ENCODE data around the gene SPIN2B. TPM values are rescaled to one million over a fixed set of nuclear protein-coding genes. Genes with fewer than 3 reads are reported as not detected.
"Not testable (repeated sequence)": the region's sequence is repeated elsewhere in the genome, so short reads cannot be mapped to it uniquely, and the experiment has no call there.

The SPIN2B gene
- total RNA-seq, 1 donor from 2014 or later, result 6.9 TPM

DNA sequence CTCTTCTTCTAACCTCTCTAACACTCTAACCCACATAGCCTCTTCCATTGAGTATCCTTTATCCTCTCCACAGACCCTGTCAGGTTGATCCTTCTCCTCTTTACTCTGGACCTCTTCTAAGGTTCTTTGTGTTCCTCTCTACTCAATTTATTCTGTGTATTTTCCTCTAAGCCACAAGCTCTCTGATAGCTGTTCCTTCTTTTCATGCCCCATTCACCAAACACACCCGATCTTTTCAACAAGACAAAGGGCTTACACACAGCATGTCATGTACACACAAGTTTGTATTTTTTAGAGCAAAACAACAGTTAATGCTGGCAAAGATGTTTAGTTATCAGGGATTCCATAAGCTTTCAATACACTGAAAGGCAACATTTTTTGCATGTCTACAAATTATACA, 1.9 kb downstream of the SPIN2B start:
- DNase-seq (ENCODE audit: low spot score in 2 of 2), result no peak
- H3K9me3 ChIP-seq, result no peaks in the 10 kb centered on the region
- no peak overlapping the region for H3K4me3 ChIP-seq
- intact Hi-C loops (cut with DNase I), result loop anchor here (10.0 kb wide), 1 partner anchor 125 kb away; the partner anchor contains the start of gene SPIN3
- TF ChIP-seq, protein P1, sequence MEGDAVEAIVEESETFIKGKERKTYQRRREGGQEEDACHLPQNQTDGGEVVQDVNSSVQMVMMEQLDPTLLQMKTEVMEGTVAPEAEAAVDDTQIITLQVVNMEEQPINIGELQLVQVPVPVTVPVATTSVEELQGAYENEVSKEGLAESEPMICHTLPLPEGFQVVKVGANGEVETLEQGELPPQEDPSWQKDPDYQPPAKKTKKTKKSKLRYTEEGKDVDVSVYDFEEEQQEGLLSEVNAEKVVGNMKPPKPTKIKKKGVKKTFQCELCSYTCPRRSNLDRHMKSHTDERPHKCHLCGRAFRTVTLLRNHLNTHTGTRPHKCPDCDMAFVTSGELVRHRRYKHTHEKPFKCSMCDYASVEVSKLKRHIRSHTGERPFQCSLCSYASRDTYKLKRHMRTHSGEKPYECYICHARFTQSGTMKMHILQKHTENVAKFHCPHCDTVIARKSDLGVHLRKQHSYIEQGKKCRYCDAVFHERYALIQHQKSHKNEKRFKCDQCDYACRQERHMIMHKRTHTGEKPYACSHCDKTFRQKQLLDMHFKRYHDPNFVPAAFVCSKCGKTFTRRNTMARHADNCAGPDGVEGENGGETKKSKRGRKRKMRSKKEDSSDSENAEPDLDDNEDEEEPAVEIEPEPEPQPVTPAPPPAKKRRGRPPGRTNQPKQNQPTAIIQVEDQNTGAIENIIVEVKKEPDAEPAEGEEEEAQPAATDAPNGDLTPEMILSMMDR (IDR thresholded peaks at IDR 0.05), result no peak
- no peaks in the 10 kb centered on the region for H3K27me3 ChIP-seq
- H3K4me1 ChIP-seq, result no peaks in the 10 kb centered on the region
- H3K27ac ChIP-seq, result no peak overlapping the region
- no peaks in the 10 kb centered on the region for H3K36me3 ChIP-seq

DNA sequence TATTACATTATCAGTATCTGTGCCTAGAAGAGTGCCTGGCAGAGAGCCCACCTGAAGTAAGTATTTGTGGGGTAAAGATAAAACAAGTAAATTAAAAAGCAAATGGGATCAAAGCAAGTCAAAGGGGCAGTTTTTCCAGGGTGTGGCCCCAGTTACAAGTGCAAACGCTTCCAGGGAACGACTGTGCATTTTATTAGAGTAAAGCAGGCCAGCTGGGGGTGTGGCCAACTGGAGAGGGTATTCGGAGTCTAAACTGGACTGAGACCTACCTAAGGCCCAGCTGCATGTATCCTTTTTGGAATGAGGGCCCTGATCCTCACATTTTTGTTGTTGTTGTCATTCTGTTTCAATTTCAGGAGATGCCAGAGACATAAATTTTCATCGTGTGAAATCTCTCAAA, 3.8 kb downstream of the SPIN2B start:
- H3K36me3 ChIP-seq; H3K4me1 ChIP-seq; H3K4me3 ChIP-seq; H3K9me3 ChIP-seq; H3K27ac ChIP-seq; DNase-seq (ENCODE audit: low spot score in 2 of 2); H3K27me3 ChIP-seq: not testable (repeated sequence)
- intact Hi-C loops (cut with DNase I), result loop anchor here (10.0 kb wide), 1 partner anchor 123 kb away; the partner anchor contains the start of gene SPIN3

DNA sequence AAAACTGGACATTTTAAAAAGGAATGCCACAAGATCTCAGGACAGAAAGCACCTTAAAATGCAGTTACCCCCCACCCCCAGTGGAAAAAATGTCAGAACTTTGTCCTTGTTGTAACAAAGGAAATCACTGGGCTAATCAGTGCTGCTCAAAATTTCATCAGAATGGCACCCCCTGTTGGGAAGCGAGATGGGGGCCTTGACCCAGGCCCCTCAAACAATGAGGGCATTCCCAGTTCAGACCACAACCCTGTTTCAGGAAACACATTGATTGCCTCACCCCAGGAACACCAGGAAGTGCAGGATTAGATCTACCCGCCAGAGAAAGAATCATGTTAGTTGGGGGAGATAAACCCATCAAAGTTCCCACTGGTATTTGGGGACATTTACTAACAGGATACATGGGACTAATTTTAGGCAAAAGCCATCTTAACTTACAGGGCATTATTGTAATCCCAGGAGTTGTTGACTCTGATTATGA, 16.4 kb downstream of the SPIN2B start:
- DNase-seq (ENCODE audit: low spot score in 2 of 2), result no peak
- Histone ChIP-seq H3K4me1 (no peaks in the 10 kb centered on the region), H3K4me3 (no peak overlapping the region), H3K27me3 (no peaks in the 10 kb centered on the region), H3K27ac (no peak overlapping the region), H3K36me3 (no peaks in the 10 kb centered on the region), H3K9me3 (peaks cover 0 to 6% of the 10 kb centered on the region in 2 donors)
- TF ChIP-seq, protein P1 (IDR thresholded peaks at IDR 0.05), result no peak
- intact Hi-C loops (cut with DNase I), result no loop called here

DNA sequence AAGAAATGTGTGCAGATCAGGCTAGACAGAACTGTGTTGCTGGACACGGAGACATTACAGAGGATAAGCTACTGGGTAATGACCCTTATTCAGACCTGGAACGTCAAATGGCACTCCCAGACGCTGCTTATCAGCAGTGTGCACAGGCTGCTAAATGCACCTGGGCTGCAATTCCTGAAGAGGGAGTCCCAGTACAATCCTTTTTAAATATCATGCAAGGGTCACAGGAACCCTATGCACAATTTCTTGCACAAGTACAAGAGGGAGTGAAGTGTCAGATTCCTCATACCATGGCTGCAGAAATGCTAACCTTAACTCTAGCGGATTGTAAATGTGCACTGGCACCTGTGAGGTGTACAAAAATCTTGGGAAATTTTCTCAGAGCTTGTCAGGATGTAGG, 16.9 kb downstream of the SPIN2B start:
- Histone ChIP-seq H3K4me3 (no peak overlapping the region), H3K4me1 (no peaks in the 10 kb centered on the region), H3K27me3 (no peaks in the 10 kb centered on the region), H3K36me3 (no peaks in the 10 kb centered on the region), H3K27ac (no peak overlapping the region), H3K9me3 (peaks cover 0 to 6% of the 10 kb centered on the region in 2 donors)
- DNase-seq (ENCODE audit: low spot score in 2 of 2), result no peak
- intact Hi-C loops (cut with DNase I), result no loop called here
- TF ChIP-seq, protein P1 (IDR thresholded peaks at IDR 0.05), result no peak

DNA sequence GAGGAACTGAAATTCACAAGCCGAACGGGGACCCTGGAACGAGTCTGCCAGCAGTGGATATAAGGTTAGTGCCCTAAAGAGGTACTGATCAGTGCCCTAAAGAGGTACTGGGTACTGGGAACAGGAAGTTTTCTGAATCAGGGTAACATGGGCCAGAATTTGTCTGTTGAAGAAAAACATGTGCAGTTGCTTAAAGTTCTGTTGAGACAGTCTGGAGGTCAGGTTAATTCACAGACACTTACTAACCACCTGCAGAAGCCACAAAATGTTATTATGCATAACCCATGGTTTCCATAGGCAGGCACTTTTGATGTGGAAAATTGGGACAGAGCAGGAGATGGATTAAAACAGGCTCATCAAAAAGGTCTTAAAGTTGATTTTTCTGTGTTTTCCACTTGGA, 17.9 kb downstream of the SPIN2B start:
- Histone ChIP-seq H3K27ac (no peak overlapping the region), H3K4me3 (no peak overlapping the region), H3K36me3 (no peaks in the 10 kb centered on the region), H3K4me1 (no peaks in the 10 kb centered on the region), H3K27me3 (no peaks in the 10 kb centered on the region), H3K9me3 (peaks cover 0 to 15% of the 10 kb centered on the region in 2 donors)
- intact Hi-C loops (cut with DNase I), result no loop called here
- DNase-seq (ENCODE audit: low spot score in 2 of 2), result no peak
- TF ChIP-seq, protein P1 (IDR thresholded peaks at IDR 0.05), result no peak

DNA sequence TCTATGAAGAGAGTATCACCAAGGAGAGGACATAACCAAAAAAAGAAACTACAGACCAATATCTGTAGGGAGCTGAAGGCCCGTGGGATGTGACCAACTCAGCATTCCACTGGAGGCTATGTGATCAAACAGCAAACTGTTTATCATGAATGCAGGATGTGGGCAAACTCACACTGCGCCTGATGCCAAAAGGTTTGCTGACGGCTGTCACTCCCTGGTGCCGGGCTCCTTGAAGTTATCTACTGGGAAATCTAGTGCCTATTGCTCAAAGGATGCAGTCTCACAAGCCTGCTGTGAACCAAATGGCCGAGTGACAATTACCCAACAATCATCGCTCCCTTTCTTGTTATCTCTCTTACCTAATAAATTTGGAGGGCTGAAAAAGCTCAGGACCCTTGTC, 18.4 kb downstream of the SPIN2B start:
- peaks cover 0 to 18% of the 10 kb centered on the region in 2 donors for H3K9me3 ChIP-seq
- DNase-seq (ENCODE audit: low spot score in 2 of 2); H3K36me3 ChIP-seq; H3K27me3 ChIP-seq; H3K4me1 ChIP-seq; H3K27ac ChIP-seq; H3K4me3 ChIP-seq; intact Hi-C loops (cut with DNase I): not testable (repeated sequence)

DNA sequence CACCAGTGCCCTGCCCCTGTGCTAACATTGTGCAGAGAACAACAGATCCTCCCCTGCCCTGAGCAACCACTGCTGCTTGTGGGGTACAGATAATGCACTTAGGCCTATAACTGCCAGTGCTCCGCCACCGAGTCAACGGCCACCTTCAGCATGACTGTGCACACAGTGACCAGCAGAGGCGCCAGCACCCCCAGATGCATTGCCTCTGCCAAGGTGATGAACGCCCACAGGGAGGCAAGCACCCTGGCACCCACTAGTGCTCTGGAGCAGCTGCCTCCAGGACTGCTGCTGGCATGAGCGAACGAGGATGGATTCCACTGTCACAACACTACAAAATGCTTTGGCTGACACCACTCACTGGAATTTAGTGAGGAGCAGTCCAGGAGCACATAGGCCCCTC, 38.2 kb downstream of the SPIN2B start:
- H3K36me3 ChIP-seq, result peaks cover 0 to 3% of the 10 kb centered on the region in 2 donors
- DNase-seq (ENCODE audit: low spot score in 2 of 2), result no peak
- peaks cover 0 to 7% of the 10 kb centered on the region in 2 donors for H3K9me3 ChIP-seq
- H3K27me3 ChIP-seq, result no peaks in the 10 kb centered on the region
- H3K27ac ChIP-seq, result no peak overlapping the region
- TF ChIP-seq, protein P1 (IDR thresholded peaks at IDR 0.05), result no peak
- no peaks in the 10 kb centered on the region for H3K4me1 ChIP-seq
- H3K4me3 ChIP-seq, result no peak overlapping the region
- intact Hi-C loops (cut with DNase I), result no loop called here

All from ascending aorta (tissue), 2 donors.